GM12892 (cell line): ENCODE results near the gene TRPC4AP.

Experiments used
- DNase-seq: peaks from one replicate; pipeline ENCODE4 v3.0.0; 2011; ENCODE audit not compliant: insufficient read length
- FAIRE-seq: peaks from 2 replicates; lab custom pipeline; 2011; peaks lifted over from hg19 to GRCh38; lab: Jason Lieb, UNC
- POLR2A ChIP-seq: IDR thresholded peaks from 2 replicates; pipeline ENCODE4 v1.6.1; 2011; ENCODE audit warnings: low read depth, low read length, control low read depth
- POLR2AphosphoS5 ChIP-seq: IDR thresholded peaks from 2 replicates; pipeline ENCODE4 v1.6.1; 2011; ENCODE audit warnings: low read depth, low read length, control low read depth
- TAF1 ChIP-seq: IDR thresholded peaks from 2 replicates; pipeline ENCODE4 v1.6.1; 2011; ENCODE audit warnings: low read depth, mild to moderate bottlenecking, control low read depth, low read length, borderline replicate concordance

TRPC4AP gene

GRCh38 chr20:34978092-34978744, 114.4 kb downstream of the TRPC4AP start:
- TF ChIP-seq TAF1, result no peak
- TF ChIP-seq POLR2AphosphoS5, result no peak
- no peak for TF ChIP-seq POLR2A
- no peak for DNase-seq
- no peak for FAIRE-seq

GRCh38 chr20:34977365-34978091, 115.1 kb downstream of the TRPC4AP start:
- TF ChIP-seq POLR2AphosphoS5, result no peak
- no peak for FAIRE-seq
- DNase-seq, result no peak

GRCh38 chr20:34976286-34976685, 116.3 kb downstream of the TRPC4AP start:
- DNase-seq, result no peak
- TF ChIP-seq TAF1, result no peak
- no peak for TF ChIP-seq POLR2A
- TF ChIP-seq POLR2AphosphoS5, result no peak
- FAIRE-seq, result no peak

- DNase-seq (no peak), FAIRE-seq (no peak)
- TF ChIP-seq POLR2AphosphoS5 (no peak), TAF1 (no peak), POLR2A (no peak)
Observed at GRCh38 chr20:34974246-34974645, 118.4 kb downstream of the TRPC4AP start.

- FAIRE-seq (no peak), DNase-seq (no peak)
- TF ChIP-seq TAF1, result no peak
- no peak for TF ChIP-seq POLR2AphosphoS5
- no peak for TF ChIP-seq POLR2A
Observed at GRCh38 chr20:34971561-34972235, 120.9 kb downstream of the TRPC4AP start.

- DNase-seq (no peak), FAIRE-seq (no peak)
- TF ChIP-seq POLR2A (no peak), TAF1 (no peak), POLR2AphosphoS5 (no peak)
Observed at GRCh38 chr20:34970846-34971560, 121.6 kb downstream of the TRPC4AP start.

- TF ChIP-seq TAF1, result no peak
- TF ChIP-seq POLR2A, result no peak
- no peak for TF ChIP-seq POLR2AphosphoS5
- DNase-seq (no peak), FAIRE-seq (no peak)
Observed at GRCh38 chr20:34970193-34970840, 122.3 kb downstream of the TRPC4AP start.

GRCh38 chr20:34968042-34968775, 124.4 kb downstream of the TRPC4AP start:
- DNase-seq, result no peak
- TF ChIP-seq TAF1, result no peak
- TF ChIP-seq POLR2A, result no peak
- TF ChIP-seq POLR2AphosphoS5, result no peak
- FAIRE-seq, result no peak

GRCh38 chr20:34967421-34967820, 125.2 kb downstream of the TRPC4AP start:
- no peak for DNase-seq
- no peak for FAIRE-seq
- TF ChIP-seq POLR2AphosphoS5 (no peak), TAF1 (no peak), POLR2A (no peak)

- no peak for FAIRE-seq
- TF ChIP-seq POLR2AphosphoS5, result no peak
- TF ChIP-seq TAF1, result no peak
- no peak for TF ChIP-seq POLR2A
- no peak for DNase-seq
Observed at GRCh38 chr20:34965051-34965450, 127.6 kb downstream of the TRPC4AP start.
